Renal cortex interstitium (tissue), 11 donors: ENCODE results near the gene DYRK1A. TPM values are rescaled to one million over a fixed set of nuclear protein-coding genes. Genes with fewer than 3 reads are reported as not detected.
"Not testable (repeated sequence)": the region's sequence is repeated elsewhere in the genome, so short reads cannot be mapped to it uniquely, and the experiment has no call there.

Experiments
- DNase-seq, 11 donors: peaks; one replicate each; pipeline ENCODE4 v3.0.0-alpha.2; 2013; ENCODE audit warnings: low read depth in 9 of 11, low spot score in 4 of 11; ENCODE audit errors: extremely low read depth in 1 of 11
- polyA plus RNA-seq, 3 donors: library from polyadenylated mRNA; unstranded; fragments of 120-200 nt; gene quantifications; one replicate each; pipeline ENCODE4 v1.2.1, GENCODE V29; 2013; ENCODE audit not compliant: insufficient read length in 3 of 3

The DYRK1A gene
- polyA plus RNA-seq, 3 donors: 63.1 to 76.2 (median 67.2) TPM

GRCh38 chr21:37498664-37499063 is 132.1 kb downstream of the DYRK1A start:
- DNase-seq: no peak

GRCh38 chr21:37502947-37503346 is 136.4 kb downstream of the DYRK1A start:
- DNase-seq: no peak

- no peak for DNase-seq
Observed at GRCh38 chr21:37503848-37504467, 137.4 kb downstream of the DYRK1A start.

- no peak for DNase-seq
Observed at GRCh38 chr21:37505963-37506362, 139.4 kb downstream of the DYRK1A start.

- no peak for DNase-seq
Observed at GRCh38 chr21:37507716-37508115, 141.1 kb downstream of the DYRK1A start.

GRCh38 chr21:37508341-37508740 is 141.8 kb downstream of the DYRK1A start:
- DNase-seq: no peak

GRCh38 chr21:37509802-37510393 is 143.3 kb downstream of the DYRK1A start:
- no peak for DNase-seq

GRCh38 chr21:37511848-37512247 is 145.3 kb downstream of the DYRK1A start:
- no peak for DNase-seq

- no peak for DNase-seq
Observed at GRCh38 chr21:37513383-37513782, 146.8 kb downstream of the DYRK1A start.

- no peak for DNase-seq
Observed at GRCh38 chr21:37514038-37514667, 147.6 kb downstream of the DYRK1A start.

- DNase-seq: no peak
Observed at GRCh38 chr21:37516998-37517397, 150.4 kb downstream of the DYRK1A start.

- DNase-seq: no peak
Observed at GRCh38 chr21:37520801-37521200, 154.2 kb downstream of the DYRK1A start.

- no peak for DNase-seq
Observed at GRCh38 chr21:37521658-37522057, 155.1 kb downstream of the DYRK1A start.

- DNase-seq: no peak
Observed at GRCh38 chr21:37522641-37523295, 156.2 kb downstream of the DYRK1A start.

- not testable (repeated sequence) for DNase-seq
Observed at GRCh38 chr21:37524944-37525343, 158.4 kb downstream of the DYRK1A start.

GRCh38 chr21:37525810-37526209 is 159.2 kb downstream of the DYRK1A start:
- no peak for DNase-seq

- no peak for DNase-seq
Observed at GRCh38 chr21:37527103-37527502, 160.5 kb downstream of the DYRK1A start.

GRCh38 chr21:37527716-37528115 is 161.1 kb downstream of the DYRK1A start:
- no peak for DNase-seq

GRCh38 chr21:37528150-37528937 is 161.8 kb downstream of the DYRK1A start:
- DNase-seq: no peak
